ENCODE results near the gene TMEM132C.

DNA sequence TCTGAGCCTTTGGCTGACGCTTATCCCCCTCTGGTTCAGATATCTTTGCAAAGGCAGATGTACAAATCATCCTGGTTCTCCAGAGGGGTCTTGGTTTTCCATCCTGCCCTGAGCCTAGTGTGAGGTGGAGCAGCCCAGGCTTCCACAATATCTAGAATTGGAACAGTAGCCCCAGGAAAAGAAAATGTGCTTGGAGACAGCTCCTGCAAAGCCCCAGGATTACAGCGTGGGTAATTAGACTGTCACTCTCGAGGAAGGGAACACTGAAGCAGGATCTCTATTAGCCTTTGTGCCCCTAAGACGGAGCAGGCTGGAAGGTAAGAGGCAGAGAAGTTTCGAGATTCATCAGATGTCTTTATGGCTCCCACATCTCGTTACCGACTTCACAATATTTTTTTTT lies 59.4 kb downstream of the TMEM132C start:
- TF ChIP-seq, protein P1, sequence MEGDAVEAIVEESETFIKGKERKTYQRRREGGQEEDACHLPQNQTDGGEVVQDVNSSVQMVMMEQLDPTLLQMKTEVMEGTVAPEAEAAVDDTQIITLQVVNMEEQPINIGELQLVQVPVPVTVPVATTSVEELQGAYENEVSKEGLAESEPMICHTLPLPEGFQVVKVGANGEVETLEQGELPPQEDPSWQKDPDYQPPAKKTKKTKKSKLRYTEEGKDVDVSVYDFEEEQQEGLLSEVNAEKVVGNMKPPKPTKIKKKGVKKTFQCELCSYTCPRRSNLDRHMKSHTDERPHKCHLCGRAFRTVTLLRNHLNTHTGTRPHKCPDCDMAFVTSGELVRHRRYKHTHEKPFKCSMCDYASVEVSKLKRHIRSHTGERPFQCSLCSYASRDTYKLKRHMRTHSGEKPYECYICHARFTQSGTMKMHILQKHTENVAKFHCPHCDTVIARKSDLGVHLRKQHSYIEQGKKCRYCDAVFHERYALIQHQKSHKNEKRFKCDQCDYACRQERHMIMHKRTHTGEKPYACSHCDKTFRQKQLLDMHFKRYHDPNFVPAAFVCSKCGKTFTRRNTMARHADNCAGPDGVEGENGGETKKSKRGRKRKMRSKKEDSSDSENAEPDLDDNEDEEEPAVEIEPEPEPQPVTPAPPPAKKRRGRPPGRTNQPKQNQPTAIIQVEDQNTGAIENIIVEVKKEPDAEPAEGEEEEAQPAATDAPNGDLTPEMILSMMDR (IDR thresholded peaks at IDR 0.05): no peak
- TF ChIP-seq POLR2A (IDR thresholded peaks at IDR 0.05): no peak
